Measurements from ENCODE around the gene CLEC16A.

GRCh38 chr16:10911267-10911666 is 33.1 kb upstream of the CLEC16A start:
- no peak for TF ChIP-seq CTCF (IDR thresholded peaks at IDR 0.05)
- TF ChIP-seq POLR2A (IDR thresholded peaks at IDR 0.05) = no peak

Measured in thyroid gland (tissue), 4 donors.